GM19239 (cell line): ENCODE measurements around the gene TGFBRAP1.
"Not testable (repeated sequence)": the region's sequence is repeated elsewhere in the genome, so short reads cannot be mapped to it uniquely, and the experiment has no call there.

Experiments
- DNase-seq: peaks from one replicate; pipeline ENCODE4 v3.0.0; 2011; ENCODE audit warnings: low spot score; ENCODE audit not compliant: insufficient read length
- FAIRE-seq: peaks from 2 replicates; lab custom pipeline; 2011; peaks lifted over from hg19 to GRCh38; lab: Jason Lieb, UNC

Gene TGFBRAP1

GRCh38 chr2:105358593-105358992 lies 29.1 kb upstream of the TGFBRAP1 start:
- DNase-seq (no peak), FAIRE-seq (no peak)

- FAIRE-seq (no peak), DNase-seq (no peak)
Measured at GRCh38 chr2:105357122-105357521, 27.6 kb upstream of the TGFBRAP1 start.

- FAIRE-seq (peak; percentile 70), DNase-seq (no peak)
Measured at GRCh38 chr2:105344704-105345345, 15.3 kb upstream of the TGFBRAP1 start.

GRCh38 chr2:105339414-105339813 lies 9.9 kb upstream of the TGFBRAP1 start:
- DNase-seq (no peak), FAIRE-seq (no peak)

GRCh38 chr2:105338020-105338385 lies 8.5 kb upstream of the TGFBRAP1 start:
- peak; percentile 14 for FAIRE-seq
- no peak for DNase-seq

- peak; percentile 92 for FAIRE-seq
- DNase-seq = peak; percentile 65
Measured at GRCh38 chr2:105337122-105338019, 7.8 kb upstream of the TGFBRAP1 start, which contains the start of gene C2orf49. Gene C2orf49 (plus strand): TSS chr2:105337540. CDS start chr2:105337588, 48 bp downstream.

GRCh38 chr2:105336786-105337121 lies 7.2 kb upstream of the TGFBRAP1 start:
- DNase-seq = no peak
- no peak for FAIRE-seq

GRCh38 chr2:105335469-105335868 lies 5.9 kb upstream of the TGFBRAP1 start:
- DNase-seq (no peak), FAIRE-seq (no peak)

GRCh38 chr2:105334211-105334610 lies 4.7 kb upstream of the TGFBRAP1 start:
- FAIRE-seq (no peak), DNase-seq (no peak)

GRCh38 chr2:105330681-105331375 lies 1.3 kb upstream of the TGFBRAP1 start:
- FAIRE-seq (no peak), DNase-seq (no peak)

- FAIRE-seq = no peak
- peak; percentile 23 for DNase-seq
Measured at GRCh38 chr2:105329197-105329554, 359 bp downstream of the TGFBRAP1 start.

GRCh38 chr2:105328281-105329196 lies 996 bp downstream of the TGFBRAP1 start:
- FAIRE-seq (peak; percentile 74), DNase-seq (peak; percentile 19)

- FAIRE-seq = no peak
- no peak for DNase-seq
Measured at GRCh38 chr2:105327690-105328089, 1.8 kb downstream of the TGFBRAP1 start.

- not testable (repeated sequence) for FAIRE-seq, DNase-seq
Measured at GRCh38 chr2:105327271-105327670, 2.3 kb downstream of the TGFBRAP1 start.

- DNase-seq (no peak), FAIRE-seq (no peak)
Measured at GRCh38 chr2:105325389-105325963, 4.1 kb downstream of the TGFBRAP1 start.

- DNase-seq = no peak
- no peak for FAIRE-seq
Measured at GRCh38 chr2:105324732-105325131, 4.8 kb downstream of the TGFBRAP1 start.

GRCh38 chr2:105324101-105324500 lies 5.4 kb downstream of the TGFBRAP1 start:
- FAIRE-seq = no peak
- DNase-seq = no peak

- no peak for FAIRE-seq
- DNase-seq = no peak
Measured at GRCh38 chr2:105323111-105323510, 6.4 kb downstream of the TGFBRAP1 start.

GRCh38 chr2:105321875-105322646 lies 7.5 kb downstream of the TGFBRAP1 start:
- FAIRE-seq (peak; percentile 39), DNase-seq (no peak)
